Kasumi-1 (cell line): ENCODE measurements around the gene FAM240A.
A peak's percentile ranks its signal among the peaks of the same experiment; 100 is the strongest.

Experiments
- DNase-seq, 2 experiments: peaks; one replicate each; lab custom pipeline; 2025; lab: John Stamatoyannopoulos, UW

The FAM240A gene

DNA sequence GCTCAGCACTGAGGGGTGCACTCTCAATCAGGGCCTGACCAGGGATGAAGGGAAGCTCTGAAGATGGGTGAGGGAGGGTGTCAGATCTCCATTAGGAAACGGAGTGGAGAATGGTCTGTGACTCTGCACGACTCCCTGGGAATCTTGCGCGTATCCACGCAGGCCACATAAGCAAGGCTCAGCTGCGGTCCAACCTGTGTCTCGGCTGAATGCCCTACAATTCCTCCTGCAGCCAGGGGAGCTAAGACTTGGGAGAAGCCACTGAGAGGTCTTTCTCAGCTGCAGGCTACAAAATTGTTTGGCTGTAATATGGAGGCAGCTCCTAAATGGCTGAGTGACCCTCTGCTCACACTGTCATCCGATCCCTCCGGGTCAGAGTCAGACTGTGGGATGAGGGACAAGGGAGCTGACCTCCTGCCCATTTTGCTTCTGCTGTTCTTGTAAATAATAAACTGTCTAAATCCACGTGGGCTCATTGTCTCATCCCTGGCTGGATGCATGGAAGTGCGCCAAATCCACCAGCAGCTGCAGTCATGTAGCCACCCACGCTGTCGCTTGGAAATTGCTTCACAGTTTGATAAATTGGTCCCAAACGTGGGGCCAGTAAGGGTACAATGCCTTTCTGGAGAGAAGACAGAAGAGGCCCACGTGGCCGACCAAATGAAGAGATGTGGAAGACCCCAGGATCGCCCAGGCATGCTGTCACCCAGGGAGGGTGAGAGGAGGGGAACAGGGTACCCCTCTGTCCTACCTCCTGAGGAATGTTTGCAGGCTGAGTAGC is 50.6 kb downstream of the FAM240A start:
- DNase-seq = no peak

- peak; percentile 33 to 36 for DNase-seq
Observed at GRCh38 chr3:46663591-46664135, 51.3 kb downstream of the FAM240A start.

DNA sequence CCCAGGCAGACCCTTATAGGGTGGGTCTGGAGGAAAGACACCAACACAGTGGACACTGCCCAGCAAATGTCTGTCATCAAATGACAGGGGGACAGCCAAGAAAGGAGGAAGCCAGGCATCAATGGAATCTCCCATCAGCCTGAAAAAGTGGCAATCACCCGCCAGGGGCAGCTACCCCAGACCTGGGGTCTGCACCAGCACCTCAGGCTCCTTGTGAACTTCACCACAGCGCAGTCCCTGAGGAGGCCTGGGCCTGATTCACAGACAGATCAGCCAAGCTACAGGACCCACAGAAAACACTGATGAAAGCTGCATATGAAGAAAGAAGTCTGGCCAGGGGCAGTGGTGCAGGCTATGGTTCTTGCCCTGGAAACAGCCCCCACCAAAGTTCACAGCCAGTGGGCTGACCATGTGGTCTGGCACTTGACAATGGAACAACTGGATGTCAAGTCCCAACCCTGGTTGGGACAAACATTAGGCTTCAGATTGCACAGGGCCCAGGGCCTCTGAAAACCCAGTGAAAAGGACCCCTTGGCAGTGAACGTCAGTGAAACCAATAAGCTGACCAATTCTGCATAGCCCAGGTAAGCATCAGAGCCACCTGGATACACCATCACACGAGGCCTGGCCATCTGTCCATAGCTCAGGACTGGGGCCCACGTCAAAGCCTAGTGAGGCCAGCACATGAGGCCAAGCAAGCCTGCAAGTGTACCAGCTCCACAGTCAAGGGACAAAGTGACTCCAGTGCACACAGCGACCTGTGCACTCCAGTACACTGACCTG is 52.1 kb downstream of the FAM240A start:
- no peak for DNase-seq

GRCh38 chr3:46664971-46665762 is 52.8 kb downstream of the FAM240A start:
- DNase-seq = no peak

DNA sequence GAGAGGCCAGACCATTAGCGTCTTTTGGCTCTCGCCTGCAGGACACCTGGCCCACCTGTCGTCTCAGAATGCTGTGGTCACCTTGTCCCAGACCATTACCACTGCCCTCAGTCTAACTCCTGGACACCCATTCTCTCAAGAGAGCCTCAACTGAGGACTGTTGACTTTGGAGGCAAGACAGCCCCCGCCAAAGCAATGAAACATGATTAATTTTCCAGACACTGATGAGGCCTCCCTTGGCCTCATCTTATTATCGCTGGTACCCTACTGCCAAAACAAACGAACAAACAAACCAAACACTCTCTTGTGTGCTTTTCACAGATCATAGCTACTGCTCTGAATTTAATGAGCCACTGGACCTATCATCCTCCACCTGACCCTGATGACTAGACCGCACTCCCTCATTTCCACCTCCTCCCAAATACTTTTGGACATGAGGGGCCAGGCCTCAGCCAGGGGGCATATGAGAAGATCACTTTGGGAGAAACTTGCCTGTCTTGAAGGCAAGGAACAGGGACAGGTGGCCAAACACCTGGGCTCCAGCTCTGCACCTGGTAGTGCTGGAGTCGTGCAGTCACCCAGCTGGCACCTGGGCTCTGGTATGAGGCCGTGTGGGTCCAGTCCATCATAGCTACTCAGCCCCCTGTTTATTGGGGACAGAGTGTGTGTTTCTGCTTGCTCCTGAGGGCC is 53.6 kb downstream of the FAM240A start:
- no peak for DNase-seq

DNA sequence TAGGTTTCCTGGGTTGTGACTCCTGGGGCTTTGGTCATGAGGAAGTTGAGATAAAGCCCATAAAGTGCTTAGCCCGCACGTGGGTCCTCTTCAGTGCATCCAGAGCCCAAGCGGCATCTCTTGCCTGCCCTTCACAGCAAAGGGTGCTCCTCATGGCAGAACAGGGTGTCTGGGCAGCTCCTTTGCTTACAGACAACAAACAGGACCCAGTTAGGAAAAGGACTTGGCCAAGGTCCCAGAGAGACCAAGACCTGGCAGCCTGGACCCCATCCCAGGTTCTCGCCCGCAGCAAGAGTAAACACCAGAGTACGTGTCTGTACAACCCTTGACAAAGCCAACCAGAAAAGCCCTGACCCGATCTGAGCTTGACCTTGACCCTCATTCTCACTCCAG is 54.1 kb downstream of the FAM240A start:
- DNase-seq = no peak

DNA sequence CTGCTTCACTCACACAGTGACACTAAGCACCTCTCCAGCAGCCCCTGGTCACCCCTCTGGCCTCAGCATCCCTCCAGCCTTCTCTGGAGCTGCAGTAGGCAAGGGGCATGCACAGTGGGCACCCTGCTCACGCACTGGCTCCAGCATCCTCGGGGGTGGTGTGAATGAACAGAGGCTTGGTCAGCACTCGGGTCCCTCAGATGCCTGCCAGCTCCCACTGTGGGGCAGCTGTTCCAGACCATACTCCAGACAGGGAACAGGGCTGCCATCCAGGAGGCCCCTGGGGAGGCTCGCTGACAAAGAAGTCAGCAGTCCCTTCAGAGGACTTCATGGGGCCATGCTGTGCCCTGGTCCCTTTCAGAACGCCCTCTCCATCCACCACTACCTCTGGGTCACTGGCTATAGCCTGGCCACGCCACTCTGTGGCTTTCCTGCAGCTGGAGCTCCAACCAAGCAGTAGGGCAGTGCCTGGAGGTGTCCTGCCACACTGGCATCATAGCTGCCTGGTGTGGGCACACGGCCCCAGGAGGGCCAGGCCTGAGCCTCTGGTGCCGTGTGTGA is 54.8 kb downstream of the FAM240A start:
- no peak for DNase-seq

GRCh38 chr3:46667657-46668056 is 55.3 kb downstream of the FAM240A start:
- DNase-seq = no peak

DNA sequence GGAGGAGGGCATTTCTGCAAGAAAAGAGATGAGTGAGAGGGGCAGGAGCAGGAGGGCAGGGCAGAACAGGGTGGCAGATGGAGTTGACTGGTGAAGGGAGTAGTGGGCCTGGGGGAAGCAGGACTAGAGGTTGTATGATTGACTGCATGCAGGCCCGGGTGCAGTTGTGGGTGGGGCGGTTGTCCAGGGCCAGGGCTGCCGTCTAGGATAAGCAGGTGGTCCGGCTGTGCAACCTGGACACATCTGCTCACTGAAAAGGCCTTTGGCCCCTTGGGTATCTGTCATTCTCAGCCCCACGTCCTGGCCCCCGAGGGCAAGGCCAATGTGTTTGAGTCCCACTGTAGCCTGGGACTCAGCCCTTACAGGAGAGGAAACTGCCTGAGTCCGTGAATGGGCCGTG is 55.8 kb downstream of the FAM240A start:
- no peak for DNase-seq

DNA sequence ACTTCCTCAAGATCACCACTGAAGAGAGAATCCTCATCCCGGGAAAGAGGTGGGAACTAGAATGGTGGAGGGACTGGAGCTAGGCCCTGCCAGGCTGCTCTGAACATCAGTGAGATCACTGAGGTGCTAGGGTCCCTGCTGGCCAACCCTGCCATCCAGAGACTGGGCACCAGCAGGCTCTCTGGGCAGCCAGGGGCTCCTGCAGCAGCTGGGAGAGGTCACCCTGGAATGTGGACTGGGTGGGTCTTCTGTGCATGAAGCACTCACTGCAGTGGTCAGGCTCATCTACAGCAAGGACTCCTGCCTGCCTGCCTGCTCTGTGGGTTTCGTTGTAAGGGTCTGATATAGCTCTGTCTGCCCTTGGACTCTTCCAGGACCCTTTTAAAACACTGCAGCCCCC is 56.3 kb downstream of the FAM240A start:
- DNase-seq = no peak

GRCh38 chr3:46669191-46669999 is 57.1 kb downstream of the FAM240A start:
- DNase-seq = no peak

DNA sequence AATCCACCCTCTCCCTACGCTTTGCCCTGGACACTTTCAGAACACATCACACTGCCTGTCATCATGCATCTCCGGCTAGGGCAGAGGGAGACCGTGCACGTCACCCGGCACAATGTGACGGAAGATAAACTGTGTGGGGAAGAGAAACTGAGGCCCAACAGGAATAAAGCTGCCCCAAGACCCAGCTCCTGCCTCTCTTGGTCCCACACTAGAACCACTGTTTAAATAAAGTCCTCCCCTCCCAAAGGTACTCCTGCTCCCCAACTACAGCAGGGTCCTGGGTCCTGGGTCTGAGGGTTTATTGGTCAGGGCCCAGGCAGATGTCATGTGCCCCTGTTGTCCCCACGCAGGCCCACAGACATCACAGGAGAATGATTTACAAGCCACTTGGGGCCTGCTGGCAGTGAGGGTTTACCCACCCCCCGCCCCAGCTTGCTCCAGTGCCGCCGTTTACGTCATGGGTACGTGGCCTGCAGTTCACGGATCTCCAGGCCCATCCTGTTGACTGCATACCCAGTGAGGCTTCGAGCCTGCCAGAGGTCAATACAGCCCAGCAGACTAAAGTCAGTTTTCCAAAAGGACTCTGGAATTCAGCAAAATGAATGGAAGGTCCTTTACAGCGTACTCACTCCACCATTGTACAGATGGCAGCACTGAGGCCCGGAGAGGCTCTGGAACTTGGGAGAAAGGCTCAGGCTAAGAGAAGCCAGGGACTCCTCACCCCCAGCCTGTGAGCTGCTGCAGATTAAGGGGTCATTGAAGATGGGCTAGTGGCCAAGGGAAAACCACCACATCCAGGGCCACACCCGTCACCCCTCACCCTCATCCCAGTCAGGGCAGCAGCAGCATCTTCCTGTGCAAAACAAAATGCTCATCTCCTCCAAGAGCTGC is 57.9 kb downstream of the FAM240A start:
- DNase-seq = no peak

DNA sequence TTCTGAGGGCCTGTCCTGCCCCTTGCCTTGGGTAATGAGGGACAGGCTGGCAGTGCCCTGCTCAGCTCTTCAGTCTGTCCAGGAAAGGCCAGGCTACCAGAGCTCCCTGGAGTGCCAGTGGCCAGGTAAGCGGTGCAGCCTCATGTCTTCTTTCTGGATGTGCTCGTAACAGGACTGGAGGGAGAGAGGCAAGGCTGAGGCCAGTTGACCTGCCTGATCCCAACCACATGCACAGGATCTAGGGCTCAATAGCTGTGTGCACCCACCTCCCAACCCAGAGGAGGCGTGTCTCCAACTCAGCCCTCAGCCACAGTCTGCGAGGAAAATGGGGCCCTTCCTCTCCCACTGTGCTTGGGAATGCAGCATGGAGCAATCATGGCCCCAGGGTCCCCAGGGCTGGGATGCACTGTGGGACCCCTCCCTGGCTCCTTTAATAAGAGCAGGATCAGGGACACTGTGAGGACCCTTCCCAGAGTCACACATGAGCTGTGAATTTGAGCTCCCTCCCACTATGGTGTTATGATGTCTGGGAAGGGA is 58.6 kb downstream of the FAM240A start:
- DNase-seq = no peak

- DNase-seq = no peak
Observed at GRCh38 chr3:46671541-46672348, 59.4 kb downstream of the FAM240A start.

DNA sequence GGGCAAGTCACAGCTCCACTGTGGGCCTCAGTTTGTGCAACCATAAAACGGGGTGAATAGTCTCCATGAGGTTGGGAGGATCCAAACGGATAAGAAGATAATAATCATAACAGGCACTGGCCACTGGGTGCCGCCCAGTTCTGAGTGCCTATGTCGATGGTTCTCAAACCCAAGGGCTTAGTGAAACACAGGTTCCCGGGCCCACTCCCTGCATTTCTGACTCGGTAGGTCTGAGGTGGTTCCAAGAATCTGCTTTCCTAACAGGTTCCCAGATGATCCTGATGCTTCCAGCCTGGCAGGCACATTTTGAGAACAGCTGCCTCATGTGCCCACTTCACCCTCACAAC is 60.0 kb downstream of the FAM240A start:
- no peak for DNase-seq

- DNase-seq = no peak
Observed at GRCh38 chr3:46673151-46674030, 61.1 kb downstream of the FAM240A start.

- DNase-seq = no peak
Observed at GRCh38 chr3:46674031-46674845, 61.9 kb downstream of the FAM240A start.
